H9 (cell line): ENCODE results near the gene ZMIZ2. TPM values are rescaled to one million over a fixed set of nuclear protein-coding genes. Genes with fewer than 3 reads are reported as not detected.

ENCODE experiments used
- DNase-seq: peaks from one replicate; pipeline ENCODE4 v3.0.0-alpha.2; 2017
- H2AFZ ChIP-seq: one replicate; pipeline ENCODE4 v1.6.1; 2013; ENCODE audit warnings: mild to moderate bottlenecking, low read length, control low read depth, moderate library complexity
- H2AK5ac ChIP-seq: 2 replicates; pipeline ENCODE4 v1.6.1; 2013; ENCODE audit warnings: low read length, control low read depth, mixed read lengths; ENCODE audit not compliant: insufficient read length
- H2BK120ac ChIP-seq: one replicate; pipeline ENCODE4 v1.6.1; 2013; ENCODE audit warnings: low read depth, mild to moderate bottlenecking, low read length, control low read depth, inconsistent platforms; ENCODE audit not compliant: poor library complexity, severe bottlenecking
- H2BK12ac ChIP-seq: 2 replicates; pipeline ENCODE4 v1.6.1; 2013; ENCODE audit warnings: low read length, control low read depth, mixed read lengths, low read depth; ENCODE audit not compliant: insufficient read length
- H2BK15ac ChIP-seq: 2 replicates; pipeline ENCODE4 v1.6.1; 2013; ENCODE audit warnings: low read depth, low read length, control low read depth
- H2BK20ac ChIP-seq: one replicate; pipeline ENCODE4 v1.6.1; 2013; ENCODE audit warnings: low read depth, mild to moderate bottlenecking, low read length, control low read depth, inconsistent platforms; ENCODE audit not compliant: poor library complexity, severe bottlenecking
- H2BK5ac ChIP-seq: 2 replicates; pipeline ENCODE4 v1.6.1; 2013; ENCODE audit warnings: low read length, control low read depth, mixed read lengths; ENCODE audit not compliant: insufficient read length
- H3K14ac ChIP-seq: 2 replicates; pipeline ENCODE4 v1.6.1; 2013; ENCODE audit warnings: low read length, control low read depth; ENCODE audit not compliant: insufficient read depth
- H3K18ac ChIP-seq: 2 replicates; pipeline ENCODE4 v1.6.1; 2013; ENCODE audit warnings: low read depth, mild to moderate bottlenecking, mixed read lengths, low read length, control low read depth; ENCODE audit not compliant: insufficient read length
- H3K23ac ChIP-seq: 2 replicates; pipeline ENCODE4 v1.6.1; 2013; ENCODE audit warnings: low read length, control low read depth, mixed read lengths, low read depth; ENCODE audit not compliant: insufficient read length
- H3K23me2 ChIP-seq: 2 replicates; pipeline ENCODE4 v1.6.1; 2013; ENCODE audit warnings: low read depth, mild to moderate bottlenecking, mixed read lengths, low read length, control low read depth; ENCODE audit not compliant: insufficient read length, poor library complexity, severe bottlenecking
- H3K27ac ChIP-seq: 2 replicates; pipeline ENCODE4 v1.5.1; 2013; ENCODE audit warnings: low read length, control low read depth, mixed read lengths, low read depth; ENCODE audit not compliant: insufficient read length
- H3K27me3 ChIP-seq: 2 replicates; pipeline ENCODE4 v1.6.1; 2013; ENCODE audit warnings: low read length, control low read depth, inconsistent platforms; ENCODE audit not compliant: insufficient read depth
- H3K4ac ChIP-seq: 2 replicates; pipeline ENCODE4 v1.6.1; 2013; ENCODE audit warnings: low read depth, mild to moderate bottlenecking, control low read depth, inconsistent platforms, low read length, moderate library complexity
- H3K4me1 ChIP-seq: 2 replicates; pipeline ENCODE4 v1.6.1; 2013; ENCODE audit warnings: low read length, control low read depth, inconsistent platforms; ENCODE audit not compliant: insufficient read depth
- H3K4me2 ChIP-seq: 2 replicates; pipeline ENCODE4 v1.6.1; 2013; ENCODE audit warnings: low read length, control low read depth, mixed read lengths; ENCODE audit not compliant: insufficient read length, insufficient read depth
- H3K56ac ChIP-seq: 2 replicates; pipeline ENCODE4 v1.6.1; 2013; ENCODE audit warnings: low read depth, mild to moderate bottlenecking, mixed read lengths, low read length, control low read depth; ENCODE audit not compliant: insufficient read length
- H3K79me1 ChIP-seq: 2 replicates; pipeline ENCODE4 v1.6.1; 2013; ENCODE audit warnings: low read depth, mild to moderate bottlenecking, moderate library complexity, low read length, control low read depth, inconsistent platforms; ENCODE audit not compliant: insufficient read depth, poor library complexity, severe bottlenecking
- H3K79me2 ChIP-seq: 2 replicates; pipeline ENCODE4 v1.6.1; 2013; ENCODE audit warnings: low read length, control low read depth, inconsistent platforms; ENCODE audit not compliant: insufficient read depth
- H3K9ac ChIP-seq: 2 replicates; pipeline ENCODE4 v1.6.1; 2013; ENCODE audit warnings: low read length, control low read depth, mixed read lengths; ENCODE audit not compliant: insufficient read length; ENCODE audit errors: extremely low read depth
- H3K9me3 ChIP-seq: one replicate; pipeline ENCODE4 v1.6.1; 2013; ENCODE audit warnings: low read depth, low read length, inconsistent platforms; ENCODE audit not compliant: control insufficient read depth
- H3T11ph ChIP-seq: one replicate; pipeline ENCODE4 v1.6.1; 2013; ENCODE audit warnings: mild to moderate bottlenecking, low read length, control low read depth, inconsistent platforms
- H4K20me1 ChIP-seq: one replicate; pipeline ENCODE4 v1.6.1; 2013; ENCODE audit not compliant: control insufficient read depth, insufficient read length, insufficient read depth
- H4K5ac ChIP-seq: 2 replicates; pipeline ENCODE4 v1.6.1; 2013; ENCODE audit warnings: low read depth, mild to moderate bottlenecking, mixed read lengths, low read length, control low read depth; ENCODE audit not compliant: insufficient read length
- H4K8ac ChIP-seq: replicated peaks from 2 replicates; pipeline ENCODE4 v1.6.1; 2013; ENCODE audit warnings: low read length, control low read depth, mixed read lengths, low read depth; ENCODE audit not compliant: insufficient read length
- H4K91ac ChIP-seq: 2 replicates; pipeline ENCODE4 v1.6.1; 2013; ENCODE audit warnings: low read depth, mild to moderate bottlenecking, moderate library complexity, mixed read lengths, low read length, control low read depth; ENCODE audit not compliant: insufficient read length
- H3K27ac Mint-ChIP-seq, 3 experiments: 2 replicates in 2 of 3; 3 replicates in 1 of 3; pipeline ENCODE4 v1.8.0; 2020 to 2021; ENCODE audit warnings: mixed read lengths in 3 of 3, mild to moderate bottlenecking in 1 of 3, moderate library complexity in 1 of 3
- H3K27me3 Mint-ChIP-seq: 2 replicates; pipeline ENCODE4 v1.8.0; 2021; ENCODE audit warnings: low read depth, mild to moderate bottlenecking, moderate library complexity, mixed read lengths
- H3K36me3 Mint-ChIP-seq, 3 experiments: 2 replicates in 2 of 3; 3 replicates in 1 of 3; pipeline ENCODE4 v1.8.0; 2020 to 2021; ENCODE audit warnings: low read depth in 3 of 3, mixed read lengths in 3 of 3; ENCODE audit not compliant: insufficient read depth in 1 of 3
- H3K4me1 Mint-ChIP-seq, 2 experiments: 2 replicates each; pipeline ENCODE4 v1.8.0; 2020; ENCODE audit warnings: mixed read lengths in 2 of 2
- H3K4me3 Mint-ChIP-seq, 2 experiments: 2 replicates in 1 of 2; 3 replicates in 1 of 2; pipeline ENCODE4 v1.8.0; 2020 to 2021; ENCODE audit warnings: mild to moderate bottlenecking in 2 of 2, mixed read lengths in 2 of 2, moderate library complexity in 1 of 2
- H3K9me3 Mint-ChIP-seq, 2 experiments: 2 replicates in 1 of 2; 3 replicates in 1 of 2; pipeline ENCODE4 v1.8.0; 2020; ENCODE audit warnings: mild to moderate bottlenecking in 2 of 2, mixed read lengths in 2 of 2, moderate library complexity in 1 of 2
- WGBS: extraction: QIAGEN DNeasy Blood & Tissue Kit; methylation state at CpG from one replicate; pipeline ENCODE4 v1.1.7; 2013; ENCODE audit warnings: missing lambda C conversion rate, low lambda C conversion rate, mixed read lengths; ENCODE audit not compliant: insufficient read length; ENCODE audit errors: extremely low coverage; 5-methylcytosine and 5-hydroxymethylcytosine counted together
- total RNA-seq: library from RNA; stranded (reverse); gene quantifications from 2 replicates; pipeline ENCODE4 v1.2.1, GENCODE V29; 2021
- TF ChIP-seq, protein P1 (sequence below): fragments of 200-600 bp; sonication (generic); conservative IDR thresholded peaks from 3 replicates; pipeline ENCODE4 v1.8.0; 2021; ENCODE audit warnings: antibody characterized with exemption, mild to moderate bottlenecking

Gene ZMIZ2
- total RNA-seq, 1 experiment from 2014 or later = 72.9 TPM

DNA sequence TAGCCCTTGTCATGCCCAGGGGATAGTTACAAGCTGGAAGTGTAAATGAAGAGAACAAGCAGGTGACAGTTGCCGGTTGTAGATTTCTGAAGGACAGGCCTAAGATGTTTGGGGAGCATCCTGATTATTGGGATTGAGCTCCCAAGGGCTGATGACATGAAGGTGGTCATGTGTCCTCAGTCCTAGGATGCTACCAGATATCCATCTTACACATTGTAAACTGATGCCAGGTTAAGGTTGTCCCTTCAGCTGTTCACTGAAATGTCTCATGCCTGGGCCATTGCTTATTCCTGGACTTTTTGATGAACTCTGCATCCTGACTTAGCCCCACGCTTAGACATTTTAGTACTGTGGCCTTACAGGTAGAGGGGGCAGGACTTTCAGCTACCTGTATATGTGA lies 1.3 kb downstream of the ZMIZ2 start:
- no peak overlapping the region for H3K9ac ChIP-seq
- Mint-ChIP-seq H3K36me3 (peaks cover 12 to 19% (median 15%) of the 10 kb centered on the region in 3 experiments; a peak in 6 of 7 replicates), H3K27ac (no peak overlapping the region), H3K4me3 (peak overlapping the region; percentile 74 to 88), H3K27me3 (no peaks in the 10 kb centered on the region; the same call in 1 of the 2 replicates), H3K4me1 (peaks cover 24% of the 10 kb centered on the region in 2 experiments), H3K9me3 (no peaks in the 10 kb centered on the region)
- H3K14ac ChIP-seq = no peak overlapping the region
- H2BK5ac ChIP-seq = no peak overlapping the region
- H2AK5ac ChIP-seq = no peak overlapping the region
- no peak overlapping the region for H3K23ac ChIP-seq
- H4K91ac ChIP-seq = no peak overlapping the region
- H4K8ac ChIP-seq = no peak overlapping the region
- H2AFZ ChIP-seq = no peak overlapping the region
- no peak overlapping the region for H2BK12ac ChIP-seq
- no peak overlapping the region for H2BK20ac ChIP-seq
- H3K18ac ChIP-seq = no peak overlapping the region
- H4K20me1 ChIP-seq = no peaks in the 10 kb centered on the region
- no peak overlapping the region for H3T11ph ChIP-seq
- DNase-seq = no peak
- peak overlapping the region; percentile 73 for H3K4me2 ChIP-seq
- H4K5ac ChIP-seq = no peak overlapping the region
- no peaks in the 10 kb centered on the region for H3K9me3 ChIP-seq
- peaks cover 8% of the 10 kb centered on the region for H3K23me2 ChIP-seq
- WGBS = no CpG with 5 or more reads among the region's 2 CpGs
- no peak overlapping the region for H3K56ac ChIP-seq
- H3K4me1 ChIP-seq = peaks cover 4% of the 10 kb centered on the region; the same call in 1 of the 2 replicates
- H3K27me3 ChIP-seq = no peaks in the 10 kb centered on the region
- H2BK120ac ChIP-seq = no peak overlapping the region
- peaks cover 6% of the 10 kb centered on the region for H3K79me1 ChIP-seq
- TF ChIP-seq, protein P1, sequence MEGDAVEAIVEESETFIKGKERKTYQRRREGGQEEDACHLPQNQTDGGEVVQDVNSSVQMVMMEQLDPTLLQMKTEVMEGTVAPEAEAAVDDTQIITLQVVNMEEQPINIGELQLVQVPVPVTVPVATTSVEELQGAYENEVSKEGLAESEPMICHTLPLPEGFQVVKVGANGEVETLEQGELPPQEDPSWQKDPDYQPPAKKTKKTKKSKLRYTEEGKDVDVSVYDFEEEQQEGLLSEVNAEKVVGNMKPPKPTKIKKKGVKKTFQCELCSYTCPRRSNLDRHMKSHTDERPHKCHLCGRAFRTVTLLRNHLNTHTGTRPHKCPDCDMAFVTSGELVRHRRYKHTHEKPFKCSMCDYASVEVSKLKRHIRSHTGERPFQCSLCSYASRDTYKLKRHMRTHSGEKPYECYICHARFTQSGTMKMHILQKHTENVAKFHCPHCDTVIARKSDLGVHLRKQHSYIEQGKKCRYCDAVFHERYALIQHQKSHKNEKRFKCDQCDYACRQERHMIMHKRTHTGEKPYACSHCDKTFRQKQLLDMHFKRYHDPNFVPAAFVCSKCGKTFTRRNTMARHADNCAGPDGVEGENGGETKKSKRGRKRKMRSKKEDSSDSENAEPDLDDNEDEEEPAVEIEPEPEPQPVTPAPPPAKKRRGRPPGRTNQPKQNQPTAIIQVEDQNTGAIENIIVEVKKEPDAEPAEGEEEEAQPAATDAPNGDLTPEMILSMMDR = no peak
- H3K27ac ChIP-seq = no peak overlapping the region
- peaks cover 2% of the 10 kb centered on the region; the same call in 1 of the 2 replicates for H3K79me2 ChIP-seq
- no peak overlapping the region for H2BK15ac ChIP-seq
- no peak overlapping the region for H3K4ac ChIP-seq
